Measurements from ENCODE around the gene AP2S1.
"Not testable (repeated sequence)": the region's sequence is repeated elsewhere in the genome, so short reads cannot be mapped to it uniquely, and the experiment has no call there.

DNA sequence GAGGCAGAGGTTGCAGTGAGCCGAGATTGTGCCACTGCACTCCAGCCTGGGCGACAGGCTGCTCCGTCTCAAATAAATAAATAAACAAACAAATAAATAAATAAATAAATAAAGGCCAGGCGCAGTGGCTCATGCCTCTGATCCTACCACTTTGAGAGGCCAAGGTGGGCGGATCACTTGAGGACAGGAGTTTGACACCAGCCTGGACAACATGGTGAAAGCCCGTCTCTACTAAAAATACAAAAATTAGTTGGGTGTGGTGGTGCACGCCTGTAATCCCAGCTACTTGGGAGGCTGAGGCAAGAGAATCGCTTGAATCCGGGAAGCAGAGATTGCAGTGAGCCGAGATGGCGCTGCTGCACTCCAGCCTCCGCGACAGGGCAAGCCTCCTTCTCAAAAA lies 4.1 kb upstream of the AP2S1 start:
- TF ChIP-seq POLR2A (IDR thresholded peaks at IDR 0.05) = not testable (repeated sequence)
- TF ChIP-seq, protein P1, sequence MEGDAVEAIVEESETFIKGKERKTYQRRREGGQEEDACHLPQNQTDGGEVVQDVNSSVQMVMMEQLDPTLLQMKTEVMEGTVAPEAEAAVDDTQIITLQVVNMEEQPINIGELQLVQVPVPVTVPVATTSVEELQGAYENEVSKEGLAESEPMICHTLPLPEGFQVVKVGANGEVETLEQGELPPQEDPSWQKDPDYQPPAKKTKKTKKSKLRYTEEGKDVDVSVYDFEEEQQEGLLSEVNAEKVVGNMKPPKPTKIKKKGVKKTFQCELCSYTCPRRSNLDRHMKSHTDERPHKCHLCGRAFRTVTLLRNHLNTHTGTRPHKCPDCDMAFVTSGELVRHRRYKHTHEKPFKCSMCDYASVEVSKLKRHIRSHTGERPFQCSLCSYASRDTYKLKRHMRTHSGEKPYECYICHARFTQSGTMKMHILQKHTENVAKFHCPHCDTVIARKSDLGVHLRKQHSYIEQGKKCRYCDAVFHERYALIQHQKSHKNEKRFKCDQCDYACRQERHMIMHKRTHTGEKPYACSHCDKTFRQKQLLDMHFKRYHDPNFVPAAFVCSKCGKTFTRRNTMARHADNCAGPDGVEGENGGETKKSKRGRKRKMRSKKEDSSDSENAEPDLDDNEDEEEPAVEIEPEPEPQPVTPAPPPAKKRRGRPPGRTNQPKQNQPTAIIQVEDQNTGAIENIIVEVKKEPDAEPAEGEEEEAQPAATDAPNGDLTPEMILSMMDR (IDR thresholded peaks at IDR 0.05) = not testable (repeated sequence)
